ENCODE data around the gene POLE4.

Gene POLE4, protein sequence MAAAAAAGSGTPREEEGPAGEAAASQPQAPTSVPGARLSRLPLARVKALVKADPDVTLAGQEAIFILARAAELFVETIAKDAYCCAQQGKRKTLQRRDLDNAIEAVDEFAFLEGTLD

GRCh38 chr2:74958274-74959105 lies at the start of gene POLE4:
POLE4 (plus strand) TSS chr2:74958643; CDS start chr2:74958680, 37 bp downstream.
- DNase-seq = peak; percentile 93

DNA sequence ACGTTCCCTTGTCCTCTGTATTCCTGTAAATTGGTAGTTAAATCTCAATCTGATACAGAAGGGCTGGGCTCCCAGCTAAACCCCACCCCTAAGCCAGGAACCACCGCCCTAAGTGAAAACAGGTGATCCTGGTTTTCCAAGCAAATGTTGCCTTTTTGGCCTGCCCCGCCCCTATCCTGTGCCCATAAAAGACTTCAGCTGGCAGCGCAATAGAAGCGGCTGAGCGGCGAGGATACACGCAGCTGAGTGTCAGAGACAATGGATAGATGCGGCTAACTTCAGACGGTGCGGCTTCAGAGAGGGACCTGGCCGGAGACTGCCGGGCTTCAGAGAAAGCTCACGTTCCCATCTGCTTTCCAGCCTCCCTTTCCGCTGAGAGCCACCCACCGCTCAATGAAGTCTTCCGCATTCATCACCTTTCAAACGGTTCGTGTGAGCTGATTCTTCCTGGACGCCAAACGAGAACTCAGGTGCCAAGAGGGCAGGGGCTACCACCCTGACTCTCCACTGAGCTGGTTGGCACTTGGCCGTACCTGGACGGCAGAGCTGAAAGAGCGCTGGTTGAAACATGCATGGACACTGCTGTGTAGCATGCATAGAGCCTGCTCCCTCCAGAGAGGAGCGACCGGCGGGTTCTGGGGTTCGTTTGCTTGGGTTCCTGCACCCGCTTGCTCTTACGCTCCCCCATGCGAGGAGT lies 49.5 kb upstream of the POLE4 start:
- no peak for DNase-seq

DNA sequence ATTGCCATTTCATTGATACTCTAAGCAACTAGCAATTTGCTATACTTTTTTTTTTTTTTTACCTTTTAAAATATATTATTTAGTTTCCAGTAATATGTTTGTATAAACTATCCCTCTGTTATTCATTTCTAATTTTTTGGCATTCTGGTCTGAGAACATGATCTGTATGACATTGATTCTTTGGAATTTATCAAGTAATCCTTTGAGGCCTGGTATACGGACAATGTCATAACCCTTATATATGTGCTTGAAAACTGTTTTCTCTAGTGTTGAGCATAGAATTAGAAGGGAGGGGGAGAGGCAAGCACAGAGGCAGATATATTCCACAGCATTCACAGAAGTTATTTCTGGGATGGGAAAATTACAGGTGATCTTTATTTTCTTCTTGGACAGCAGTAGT lies 48.2 kb upstream of the POLE4 start:
- DNase-seq = no peak

DNA sequence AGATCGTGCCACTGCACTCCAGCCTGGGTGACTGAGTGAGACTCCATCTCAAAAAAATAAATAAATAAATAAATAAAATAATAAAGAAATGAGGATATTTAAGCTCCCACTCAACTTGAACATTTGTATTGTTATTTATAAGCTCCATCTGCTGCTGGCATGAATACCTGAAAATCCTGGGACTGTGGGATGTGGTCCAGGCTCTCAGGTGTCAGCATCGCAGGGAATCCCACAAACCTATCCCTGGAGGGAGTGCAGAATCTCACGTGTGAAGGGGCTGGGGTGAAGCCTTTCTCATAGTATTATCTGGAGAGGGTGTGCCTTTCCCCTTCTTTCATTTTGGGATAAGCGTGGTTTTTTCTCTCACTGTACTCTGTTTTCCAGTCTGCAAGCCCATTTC lies 47.4 kb upstream of the POLE4 start:
- DNase-seq = no peak

DNA sequence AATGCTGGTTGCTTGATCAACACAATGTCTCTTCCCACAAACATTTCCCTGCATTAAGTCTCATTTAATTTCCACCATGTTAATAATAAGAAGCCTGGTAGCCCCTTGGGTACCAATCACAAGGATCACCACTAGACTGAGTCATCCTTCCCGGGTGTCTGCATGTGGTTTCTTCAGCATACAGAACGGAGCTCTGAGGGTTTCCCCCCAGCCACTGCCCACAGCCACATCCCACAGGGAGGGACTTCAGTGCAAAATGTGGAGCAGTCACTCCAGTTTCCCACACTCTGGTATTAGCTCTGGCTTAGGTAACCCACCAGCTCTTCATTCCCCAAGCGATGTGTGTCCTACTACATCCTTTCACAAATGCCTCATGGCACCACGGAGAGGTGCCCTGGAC lies 42.7 kb upstream of the POLE4 start:
- DNase-seq = no peak

DNA sequence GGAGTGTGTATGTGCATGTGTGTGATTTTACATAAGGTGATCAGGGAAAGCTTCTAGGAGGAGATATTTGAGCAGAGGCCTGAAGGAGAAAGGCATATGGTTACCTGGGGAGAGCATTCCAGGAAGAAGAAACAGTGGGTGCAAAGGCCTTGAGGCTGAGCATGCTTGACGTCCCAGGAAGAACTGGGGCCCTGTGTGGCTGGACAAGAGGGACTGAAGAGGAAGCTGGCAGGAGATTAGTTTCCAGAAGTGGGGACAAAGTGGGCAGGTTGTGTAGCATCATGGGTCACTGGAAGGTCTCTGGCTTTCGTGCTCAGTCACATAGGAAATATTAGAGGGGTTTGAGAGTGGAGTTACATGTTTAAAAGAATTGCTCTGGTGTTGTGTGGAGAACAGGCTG lies 42.0 kb upstream of the POLE4 start:
- DNase-seq = no peak

GRCh38 chr2:74917702-74918619 lies 40.5 kb upstream of the POLE4 start:
- no peak for DNase-seq

DNA sequence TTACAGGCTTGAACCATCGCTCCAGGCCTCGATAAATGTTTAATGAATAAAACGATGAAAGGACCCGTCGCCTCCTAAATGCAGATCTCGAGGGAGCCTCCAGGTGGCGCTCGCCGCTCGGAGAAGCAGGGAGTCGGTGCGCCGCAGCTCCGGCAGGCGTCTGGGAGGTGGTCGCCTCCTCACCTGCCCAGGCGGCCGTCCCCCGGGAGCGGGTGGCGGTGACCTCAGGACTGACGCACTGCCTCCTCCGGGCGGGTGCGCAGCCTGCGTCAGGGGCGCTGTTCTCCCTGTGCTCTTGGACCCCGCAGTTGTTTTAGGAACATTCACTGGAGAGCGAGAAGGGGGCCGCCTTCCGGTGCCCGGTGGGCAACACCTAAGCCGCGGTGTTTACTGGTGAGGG lies 38.6 kb upstream of the POLE4 start:
- peak; percentile 77 for DNase-seq

DNA sequence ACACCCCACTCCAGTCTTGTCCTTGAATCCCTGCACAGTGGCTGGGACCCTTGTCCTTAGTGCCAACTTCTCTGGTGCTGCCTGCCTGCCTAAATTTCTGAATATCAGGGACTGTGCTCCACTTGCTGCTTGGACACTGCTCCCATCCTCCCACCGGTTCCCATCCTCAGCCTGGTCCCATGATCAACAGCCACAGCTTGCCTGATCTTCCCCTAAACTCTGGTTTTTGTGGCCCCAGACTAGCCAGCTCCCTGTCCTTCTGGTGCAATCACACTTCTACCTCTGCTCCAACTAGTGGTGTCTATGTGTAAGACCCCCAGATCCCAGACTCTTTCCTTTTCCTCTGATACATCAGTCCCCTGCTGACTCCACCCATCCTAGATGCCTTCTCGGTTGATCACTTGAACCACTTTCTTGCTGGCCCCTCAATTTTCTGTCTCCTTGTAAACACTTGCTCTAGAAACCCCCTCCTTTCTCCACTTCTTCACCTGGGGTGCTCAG lies 37.2 kb upstream of the POLE4 start:
- DNase-seq = no peak

GRCh38 chr2:74922592-74923227 lies 35.7 kb upstream of the POLE4 start:
- no peak for DNase-seq

DNA sequence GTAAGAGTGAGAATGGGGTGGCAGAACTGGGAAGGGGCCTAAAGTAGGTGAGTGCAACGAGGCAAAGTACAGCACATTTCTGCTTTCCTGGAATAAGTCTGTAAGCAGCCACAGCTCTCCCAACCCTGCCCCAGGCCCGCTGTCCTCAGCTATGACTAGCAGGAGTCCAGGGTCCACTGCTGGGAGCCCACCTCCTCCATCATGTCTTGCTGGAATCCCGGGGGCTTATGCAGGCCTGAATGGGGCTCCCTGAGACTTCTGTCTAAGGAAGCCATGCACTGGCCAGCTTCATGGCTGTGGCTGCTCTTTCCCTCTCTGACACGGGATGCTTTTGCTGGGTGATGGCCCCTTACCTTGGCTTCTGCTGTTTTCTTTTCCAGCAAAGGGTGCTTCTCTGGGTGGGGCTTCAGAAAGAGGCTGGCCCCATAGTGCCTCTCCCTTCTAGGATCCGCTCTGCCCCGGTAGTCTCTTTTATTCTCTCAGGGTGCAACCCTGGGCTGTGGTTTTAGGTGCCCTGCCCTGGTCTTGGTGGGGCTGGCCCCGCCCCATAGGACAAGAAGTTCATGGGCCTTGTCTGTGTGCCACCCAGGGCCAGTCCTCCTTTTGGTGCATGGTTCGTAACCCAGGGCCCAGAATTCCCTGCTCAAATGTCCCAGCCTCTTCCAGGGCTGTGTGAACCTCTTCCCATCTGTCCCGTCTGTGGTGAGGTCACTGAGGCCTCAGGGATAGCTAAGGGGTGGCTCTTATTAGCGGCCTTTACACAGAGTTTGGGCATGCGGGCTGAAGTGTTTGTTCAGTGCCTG lies 33.8 kb upstream of the POLE4 start:
- no peak for DNase-seq

DNA sequence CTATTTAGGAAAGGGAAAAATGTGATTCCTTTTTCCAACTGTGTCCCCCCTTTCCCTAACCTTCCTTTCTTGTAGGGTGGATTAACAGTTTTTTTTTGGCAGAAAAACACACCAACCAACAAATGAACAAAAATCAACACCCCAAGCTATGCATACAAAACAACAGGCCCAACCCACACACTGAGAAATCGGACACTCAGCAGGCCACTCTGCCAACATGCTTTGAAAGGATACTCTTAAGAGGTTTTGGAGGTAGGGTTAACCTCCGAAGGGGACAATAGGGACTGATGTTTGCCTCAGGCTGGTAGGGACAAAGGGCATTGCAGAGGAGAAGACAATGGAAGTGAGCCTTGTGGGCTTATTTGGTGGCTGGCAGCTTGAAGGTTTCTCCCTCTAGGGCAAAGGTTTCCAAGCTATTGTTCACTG lies 33.1 kb upstream of the POLE4 start:
- no peak for DNase-seq

- no peak for DNase-seq
Observed at GRCh38 chr2:74927621-74928020, 30.8 kb upstream of the POLE4 start.

GRCh38 chr2:74930811-74931486 lies 27.5 kb upstream of the POLE4 start:
- no peak for DNase-seq

DNA sequence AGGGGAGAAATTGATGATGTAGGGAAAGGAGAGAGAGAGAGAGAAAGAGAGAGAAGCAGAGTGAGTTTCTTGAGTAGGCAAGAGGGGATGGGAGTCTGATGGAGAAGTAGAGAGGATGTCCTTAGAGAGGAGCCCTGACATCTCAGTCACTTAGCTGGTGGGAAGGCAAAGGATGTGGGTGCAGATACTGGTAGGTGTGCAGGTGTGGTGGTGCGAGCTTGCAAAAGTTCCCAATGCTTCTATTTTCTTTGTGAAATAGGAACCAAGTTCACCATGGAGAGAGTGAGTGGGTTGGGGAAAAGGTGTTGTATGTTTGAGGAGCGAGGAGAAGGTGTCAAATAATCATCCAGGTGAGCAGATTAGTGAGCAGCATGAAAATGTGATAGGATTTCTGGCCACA lies 26.5 kb upstream of the POLE4 start:
- DNase-seq = no peak

DNA sequence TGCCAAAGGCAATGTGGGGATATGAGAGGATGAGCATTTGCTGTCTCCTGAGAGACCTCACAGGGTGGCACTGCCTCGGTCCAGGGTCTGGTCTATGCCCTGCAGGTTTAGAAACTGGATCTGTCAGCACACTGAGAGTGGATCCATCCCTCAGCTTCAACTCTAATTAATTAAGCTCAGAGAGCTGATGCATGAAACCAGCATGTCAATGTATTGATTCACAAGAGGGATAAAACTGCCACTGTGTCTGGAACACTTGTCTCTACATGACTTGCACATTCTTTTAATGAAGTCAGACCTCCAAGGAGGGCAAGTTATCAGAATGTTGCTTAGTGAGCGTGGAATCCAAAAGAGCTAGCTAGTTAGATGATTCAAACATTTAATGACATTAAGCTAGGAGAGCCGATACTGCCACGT lies 22.5 kb upstream of the POLE4 start:
- no peak for DNase-seq

- no peak for DNase-seq
Observed at GRCh38 chr2:74937221-74937880, 21.1 kb upstream of the POLE4 start.

DNA sequence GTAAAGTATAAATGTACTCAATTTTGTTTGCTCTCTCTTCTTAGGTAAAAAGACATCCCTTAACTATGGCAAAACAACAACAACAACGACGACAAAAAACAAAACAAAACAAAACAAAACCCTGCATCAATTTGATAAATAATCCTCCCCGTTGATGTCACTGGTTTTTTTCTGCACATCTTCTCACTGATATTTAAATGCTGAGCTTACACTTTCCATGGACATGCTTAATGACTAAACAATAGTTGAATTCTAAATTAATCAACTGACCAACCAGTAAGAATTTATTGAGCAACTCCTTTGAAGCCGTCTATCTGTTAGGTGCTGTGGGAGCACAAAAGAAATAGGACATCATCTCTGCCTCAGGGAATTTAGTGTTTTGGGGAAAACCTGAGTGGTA lies 20.2 kb upstream of the POLE4 start:
- DNase-seq = no peak

- no peak for DNase-seq
Observed at GRCh38 chr2:74939919-74940812, 18.3 kb upstream of the POLE4 start.
